ENCODE measurements around the gene AVPI1.

DNA sequence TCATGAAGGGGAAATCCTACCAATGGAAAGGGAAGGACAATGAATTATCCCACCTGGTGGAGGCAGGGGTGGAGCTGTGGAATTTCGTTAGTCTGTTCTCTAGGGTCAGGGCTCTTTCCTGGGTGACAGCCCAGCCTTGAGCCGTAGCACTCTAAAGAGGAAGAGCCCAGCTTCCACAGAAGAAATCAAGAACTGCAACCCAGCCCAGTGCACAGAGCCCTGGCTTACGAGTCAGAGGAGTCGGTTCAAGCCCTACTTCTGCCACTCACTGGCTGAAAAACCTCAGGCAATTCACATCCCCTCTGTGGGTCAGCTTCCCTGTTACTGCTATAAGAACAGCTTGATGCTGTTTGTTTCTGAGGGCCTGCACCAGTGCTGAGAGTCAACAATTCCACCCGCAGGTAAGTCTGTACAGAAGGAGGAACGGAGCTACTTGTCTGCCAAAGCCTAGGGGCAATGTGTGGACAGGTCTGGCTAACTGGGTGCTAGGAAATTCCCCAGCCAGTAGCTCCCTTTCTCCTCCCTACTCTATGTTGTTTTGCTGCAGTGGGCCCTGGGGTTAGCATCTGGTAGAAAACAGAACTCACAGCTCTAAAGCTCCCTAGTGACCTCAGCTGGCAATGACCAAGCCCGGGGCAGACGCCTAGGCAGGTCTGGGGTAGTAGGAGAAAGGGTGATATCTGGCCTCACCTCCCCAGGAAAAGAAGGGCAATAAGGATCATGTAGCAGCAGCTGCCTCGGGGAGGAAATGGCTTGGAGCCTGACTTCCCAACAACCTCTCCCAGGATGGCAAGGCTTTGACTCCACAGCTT lies 3.3 kb downstream of the AVPI1 start:
- TF ChIP-seq, protein P1, sequence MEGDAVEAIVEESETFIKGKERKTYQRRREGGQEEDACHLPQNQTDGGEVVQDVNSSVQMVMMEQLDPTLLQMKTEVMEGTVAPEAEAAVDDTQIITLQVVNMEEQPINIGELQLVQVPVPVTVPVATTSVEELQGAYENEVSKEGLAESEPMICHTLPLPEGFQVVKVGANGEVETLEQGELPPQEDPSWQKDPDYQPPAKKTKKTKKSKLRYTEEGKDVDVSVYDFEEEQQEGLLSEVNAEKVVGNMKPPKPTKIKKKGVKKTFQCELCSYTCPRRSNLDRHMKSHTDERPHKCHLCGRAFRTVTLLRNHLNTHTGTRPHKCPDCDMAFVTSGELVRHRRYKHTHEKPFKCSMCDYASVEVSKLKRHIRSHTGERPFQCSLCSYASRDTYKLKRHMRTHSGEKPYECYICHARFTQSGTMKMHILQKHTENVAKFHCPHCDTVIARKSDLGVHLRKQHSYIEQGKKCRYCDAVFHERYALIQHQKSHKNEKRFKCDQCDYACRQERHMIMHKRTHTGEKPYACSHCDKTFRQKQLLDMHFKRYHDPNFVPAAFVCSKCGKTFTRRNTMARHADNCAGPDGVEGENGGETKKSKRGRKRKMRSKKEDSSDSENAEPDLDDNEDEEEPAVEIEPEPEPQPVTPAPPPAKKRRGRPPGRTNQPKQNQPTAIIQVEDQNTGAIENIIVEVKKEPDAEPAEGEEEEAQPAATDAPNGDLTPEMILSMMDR (IDR thresholded peaks at IDR 0.05), result no peak
- no peak for TF ChIP-seq POLR2A (IDR thresholded peaks at IDR 0.05)
